Kidney (tissue), 14 donors: ENCODE measurements around the gene GDNF. TPM values are rescaled to one million over a fixed set of nuclear protein-coding genes. Genes with fewer than 3 reads are reported as not detected.

Experiments used
- DNase-seq, 5 donors: peaks; one replicate each; pipeline ENCODE4 v3.0.0-alpha.2; 2013 to 2020
- FAIRE-seq: peaks from 2 replicates; lab custom pipeline; 2012; peaks lifted over from hg19 to GRCh38; lab: Jason Lieb, UNC
- H3K27ac ChIP-seq, 2 donors: one replicate each; pipeline ENCODE4 v1.7.0; 2013; ENCODE audit warnings: low read depth in 2 of 2, low read length in 2 of 2, inconsistent platforms in 1 of 2
- H3K27me3 ChIP-seq: one replicate; pipeline ENCODE4 v1.7.1; 2013; ENCODE audit warnings: low read length, inconsistent platforms; ENCODE audit not compliant: control insufficient read depth, insufficient read depth
- H3K36me3 ChIP-seq, 3 donors: one replicate each; pipeline versions ENCODE4 v1.7.0 to v1.7.1; 2013; ENCODE audit warnings: low read length in 3 of 3, control low read depth in 1 of 3, inconsistent platforms in 1 of 3; ENCODE audit not compliant: insufficient read depth in 3 of 3, control insufficient read depth in 2 of 3
- H3K4me1 ChIP-seq, 3 donors: one replicate each; pipeline versions ENCODE4 v1.7.0 to v1.7.1; 2013; ENCODE audit warnings: low read length in 3 of 3, inconsistent platforms in 1 of 3, low read depth in 1 of 3; ENCODE audit not compliant: control insufficient read depth in 2 of 3, insufficient read depth in 2 of 3
- H3K4me3 ChIP-seq, 3 donors: one replicate each; pipeline versions ENCODE4 v1.7.0 to v1.8.1; 2013; ENCODE audit warnings: low read length in 3 of 3, control low read depth in 1 of 3, inconsistent platforms in 1 of 3
- H3K9ac ChIP-seq, 3 donors: one replicate each; pipeline versions ENCODE4 v1.7.0 to v1.7.1; 2013; ENCODE audit warnings: low read length in 3 of 3, control low read depth in 1 of 3, inconsistent platforms in 1 of 3
- H3K9me3 ChIP-seq, 3 donors: one replicate each; pipeline versions ENCODE4 v1.7.0 to v1.7.1; 2013; ENCODE audit warnings: low read length in 3 of 3, control low read depth in 1 of 3, inconsistent platforms in 1 of 3; ENCODE audit not compliant: control insufficient read depth in 2 of 3, insufficient read depth in 1 of 3
- intact Hi-C: fragments of 100-400 bp; cut with DNase I; formaldehyde crosslinking; loops from one replicate; pipeline ENCODE4 v1.11.1; 2022
- polyA plus RNA-seq: library from polyadenylated mRNA; stranded (reverse); fragments of 350-450 nt; fragmentation: Illumina TruSeq; extraction: RNeasy Lipid Tissue Mini Kit (QIAGEN cat#74804); gene quantifications from one replicate; pipeline ENCODE4 v1.2.3, GENCODE V29; 2014; ENCODE audit warnings: low read depth, low replicate concordance; ENCODE audit not compliant: insufficient read depth
- total RNA-seq: library from RNA; stranded (reverse); fragmentation: NEBNext Ultra II Directional; extraction: Animal tissue kit (Norgen Biotek cat#: 25700); gene quantifications from one replicate; pipeline ENCODE4 v1.2.1, GENCODE V29; 2021
- TF ChIP-seq, protein P1 (sequence below): IDR thresholded peaks from 3 replicates; pipeline ENCODE4 v1.5.1; 2012; ENCODE audit warnings: mild to moderate bottlenecking, moderate library complexity, borderline replicate concordance; ENCODE audit not compliant: insufficient read depth; ENCODE audit errors: extremely low read depth
- donor health status: control.
- donor health status: control.
- donor health status: control.
- donor health status: control.
- donor health status: control.
- donor health status: DM: yes; HTN: yes; CAD: no.
- donor health status: Normal renal cell carcinoma (clear cell type).

Gene GDNF
- total and polyA plus RNA-seq, 2 donors from 2014 or later = 0.34 to 0.88 TPM

DNA sequence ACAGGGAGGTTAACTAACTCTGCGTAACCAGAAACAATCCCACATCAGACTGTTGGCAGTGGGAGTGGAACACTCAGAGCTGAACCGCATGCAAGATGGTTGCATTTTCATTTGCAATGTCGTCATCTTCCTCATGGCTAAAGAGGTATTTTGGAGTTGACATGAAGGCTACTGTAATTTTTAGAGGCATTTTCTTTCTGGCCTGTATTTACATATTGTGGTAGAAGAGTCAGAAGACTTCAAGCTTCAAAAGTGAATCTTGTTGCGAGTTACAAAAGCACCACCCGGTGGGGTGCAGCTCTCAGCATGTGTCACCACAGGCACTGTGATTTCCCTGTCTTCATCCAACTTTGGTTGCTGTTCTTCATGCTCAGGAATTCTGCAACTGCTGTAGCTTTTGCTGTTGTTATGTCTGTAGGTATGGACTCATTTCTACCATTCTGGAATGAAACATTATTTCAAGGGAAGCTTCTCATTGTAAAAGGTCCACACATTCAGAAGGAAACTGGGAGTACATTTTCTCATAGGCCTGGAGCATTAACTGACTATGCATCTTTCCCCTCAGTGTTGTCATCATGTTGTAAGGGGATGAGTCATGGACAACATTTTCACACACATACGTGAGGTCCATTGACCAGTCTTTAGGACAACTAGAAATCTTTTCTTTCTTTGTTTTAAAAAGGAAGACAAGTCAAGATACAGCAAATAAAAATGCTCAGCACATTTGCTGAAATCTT is 35.4 kb upstream of the GDNF start:
- H3K4me1 ChIP-seq = no peaks in the 10 kb centered on the region
- no peak overlapping the region for H3K9ac ChIP-seq
- H3K27me3 ChIP-seq = no peaks in the 10 kb centered on the region
- intact Hi-C loops = no loop called here
- FAIRE-seq (no peak), DNase-seq (no peak)
- H3K4me3 ChIP-seq = no peak overlapping the region
- TF ChIP-seq, protein P1, sequence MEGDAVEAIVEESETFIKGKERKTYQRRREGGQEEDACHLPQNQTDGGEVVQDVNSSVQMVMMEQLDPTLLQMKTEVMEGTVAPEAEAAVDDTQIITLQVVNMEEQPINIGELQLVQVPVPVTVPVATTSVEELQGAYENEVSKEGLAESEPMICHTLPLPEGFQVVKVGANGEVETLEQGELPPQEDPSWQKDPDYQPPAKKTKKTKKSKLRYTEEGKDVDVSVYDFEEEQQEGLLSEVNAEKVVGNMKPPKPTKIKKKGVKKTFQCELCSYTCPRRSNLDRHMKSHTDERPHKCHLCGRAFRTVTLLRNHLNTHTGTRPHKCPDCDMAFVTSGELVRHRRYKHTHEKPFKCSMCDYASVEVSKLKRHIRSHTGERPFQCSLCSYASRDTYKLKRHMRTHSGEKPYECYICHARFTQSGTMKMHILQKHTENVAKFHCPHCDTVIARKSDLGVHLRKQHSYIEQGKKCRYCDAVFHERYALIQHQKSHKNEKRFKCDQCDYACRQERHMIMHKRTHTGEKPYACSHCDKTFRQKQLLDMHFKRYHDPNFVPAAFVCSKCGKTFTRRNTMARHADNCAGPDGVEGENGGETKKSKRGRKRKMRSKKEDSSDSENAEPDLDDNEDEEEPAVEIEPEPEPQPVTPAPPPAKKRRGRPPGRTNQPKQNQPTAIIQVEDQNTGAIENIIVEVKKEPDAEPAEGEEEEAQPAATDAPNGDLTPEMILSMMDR = no peak
- no peaks in the 10 kb centered on the region for H3K9me3 ChIP-seq
- no peaks in the 10 kb centered on the region for H3K36me3 ChIP-seq
- no peak overlapping the region for H3K27ac ChIP-seq

DNA sequence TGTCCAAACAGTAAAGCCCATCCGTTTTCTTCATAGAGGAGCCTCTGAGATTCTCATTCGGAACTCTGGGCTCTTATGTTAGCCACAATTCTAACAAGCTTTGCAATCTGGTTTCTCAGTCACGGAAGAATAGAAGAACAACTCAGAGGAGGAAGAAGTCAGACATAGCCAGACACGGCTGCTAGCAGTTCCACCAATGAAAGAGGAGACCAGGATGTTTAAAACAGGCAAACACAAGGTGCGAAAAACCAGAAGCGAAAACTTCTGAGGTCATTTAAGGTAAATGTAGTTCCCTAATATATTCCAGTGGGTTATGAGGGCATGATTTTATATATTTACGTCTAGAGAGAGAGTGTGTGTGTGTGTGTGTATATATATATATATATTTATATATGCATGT is 34.1 kb upstream of the GDNF start:
- Histone ChIP-seq H3K27me3 (no peaks in the 10 kb centered on the region), H3K9ac (no peak overlapping the region), H3K4me3 (no peak overlapping the region), H3K9me3 (no peaks in the 10 kb centered on the region), H3K27ac (no peak overlapping the region), H3K36me3 (no peaks in the 10 kb centered on the region), H3K4me1 (no peaks in the 10 kb centered on the region)
- TF ChIP-seq, protein P1 = no peak
- intact Hi-C loops = no loop called here
- no peak for DNase-seq
- no peak for FAIRE-seq

DNA sequence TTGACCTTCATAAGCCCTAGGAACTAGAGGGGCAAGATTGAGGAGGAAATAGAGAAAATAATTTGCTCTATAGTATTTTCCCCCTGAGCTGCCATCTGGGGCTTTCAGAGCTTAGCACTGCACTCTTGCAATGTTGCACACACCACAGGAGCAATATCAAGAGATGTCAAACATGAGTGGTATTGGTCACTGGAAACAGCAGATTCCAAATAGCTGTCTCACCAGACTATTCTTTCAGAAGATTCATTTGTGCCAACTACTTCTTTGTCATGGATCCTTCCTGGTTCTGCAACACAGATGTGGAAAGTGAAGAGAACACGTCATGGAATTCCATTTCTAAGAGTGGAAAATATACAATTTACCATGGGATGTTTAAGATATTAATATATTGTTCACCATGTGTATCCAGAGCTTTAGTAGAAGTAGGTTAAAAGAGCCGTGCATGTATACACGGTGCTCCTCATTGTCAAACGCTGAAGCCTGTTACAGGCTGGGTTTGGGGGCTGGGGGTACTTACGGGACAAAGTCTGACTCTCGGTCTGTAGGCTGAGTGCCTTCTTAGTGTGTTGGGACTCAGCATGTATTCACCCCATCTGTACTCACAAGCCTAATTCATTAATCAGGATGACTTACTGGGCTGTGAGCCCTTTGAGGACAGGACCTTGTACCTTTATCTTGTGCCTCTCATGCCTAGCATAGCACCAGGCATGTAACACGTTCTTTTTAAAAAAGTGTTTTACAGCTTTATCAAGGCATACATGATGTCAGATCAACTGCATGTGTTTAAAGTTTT is 31.4 kb upstream of the GDNF start:
- no peak overlapping the region for H3K27ac ChIP-seq
- no peaks in the 10 kb centered on the region for H3K27me3 ChIP-seq
- H3K9me3 ChIP-seq = no peaks in the 10 kb centered on the region
- H3K4me1 ChIP-seq = no peaks in the 10 kb centered on the region
- H3K36me3 ChIP-seq = no peaks in the 10 kb centered on the region
- TF ChIP-seq, protein P1 = no peak
- H3K4me3 ChIP-seq = no peak overlapping the region
- intact Hi-C loops = no loop called here
- no peak for FAIRE-seq
- no peak for DNase-seq
- H3K9ac ChIP-seq = no peak overlapping the region
